ENCODE data around the gene CSK.
A peak's percentile ranks its signal among the peaks of the same experiment; 100 is the strongest.

CSK gene

DNA sequence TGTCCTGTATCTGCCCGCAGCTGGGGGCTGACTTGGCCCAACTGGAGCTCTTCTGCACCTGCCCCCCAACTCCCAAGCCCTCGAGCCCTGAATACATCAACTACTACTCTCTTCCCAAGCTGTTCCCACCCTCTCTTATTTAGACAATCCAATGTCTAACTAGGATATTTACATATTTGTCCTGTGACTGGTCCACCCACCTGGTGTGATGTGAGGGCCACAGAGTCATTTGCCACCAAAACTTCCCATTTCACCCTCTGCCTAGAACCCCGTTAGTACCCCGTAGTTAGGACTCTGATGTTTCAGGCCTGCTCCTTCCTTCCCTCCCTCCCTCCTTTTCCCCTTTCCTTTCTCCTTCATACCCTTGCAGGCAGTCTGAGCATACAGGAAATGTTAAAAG is 50.9 kb downstream of the CSK start:
- TF ChIP-seq, protein P1, sequence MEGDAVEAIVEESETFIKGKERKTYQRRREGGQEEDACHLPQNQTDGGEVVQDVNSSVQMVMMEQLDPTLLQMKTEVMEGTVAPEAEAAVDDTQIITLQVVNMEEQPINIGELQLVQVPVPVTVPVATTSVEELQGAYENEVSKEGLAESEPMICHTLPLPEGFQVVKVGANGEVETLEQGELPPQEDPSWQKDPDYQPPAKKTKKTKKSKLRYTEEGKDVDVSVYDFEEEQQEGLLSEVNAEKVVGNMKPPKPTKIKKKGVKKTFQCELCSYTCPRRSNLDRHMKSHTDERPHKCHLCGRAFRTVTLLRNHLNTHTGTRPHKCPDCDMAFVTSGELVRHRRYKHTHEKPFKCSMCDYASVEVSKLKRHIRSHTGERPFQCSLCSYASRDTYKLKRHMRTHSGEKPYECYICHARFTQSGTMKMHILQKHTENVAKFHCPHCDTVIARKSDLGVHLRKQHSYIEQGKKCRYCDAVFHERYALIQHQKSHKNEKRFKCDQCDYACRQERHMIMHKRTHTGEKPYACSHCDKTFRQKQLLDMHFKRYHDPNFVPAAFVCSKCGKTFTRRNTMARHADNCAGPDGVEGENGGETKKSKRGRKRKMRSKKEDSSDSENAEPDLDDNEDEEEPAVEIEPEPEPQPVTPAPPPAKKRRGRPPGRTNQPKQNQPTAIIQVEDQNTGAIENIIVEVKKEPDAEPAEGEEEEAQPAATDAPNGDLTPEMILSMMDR (IDR thresholded peaks at IDR 0.05; ENCODE audit: borderline replicate concordance, insufficient read depth, low read depth, low read length), result no peak

DNA sequence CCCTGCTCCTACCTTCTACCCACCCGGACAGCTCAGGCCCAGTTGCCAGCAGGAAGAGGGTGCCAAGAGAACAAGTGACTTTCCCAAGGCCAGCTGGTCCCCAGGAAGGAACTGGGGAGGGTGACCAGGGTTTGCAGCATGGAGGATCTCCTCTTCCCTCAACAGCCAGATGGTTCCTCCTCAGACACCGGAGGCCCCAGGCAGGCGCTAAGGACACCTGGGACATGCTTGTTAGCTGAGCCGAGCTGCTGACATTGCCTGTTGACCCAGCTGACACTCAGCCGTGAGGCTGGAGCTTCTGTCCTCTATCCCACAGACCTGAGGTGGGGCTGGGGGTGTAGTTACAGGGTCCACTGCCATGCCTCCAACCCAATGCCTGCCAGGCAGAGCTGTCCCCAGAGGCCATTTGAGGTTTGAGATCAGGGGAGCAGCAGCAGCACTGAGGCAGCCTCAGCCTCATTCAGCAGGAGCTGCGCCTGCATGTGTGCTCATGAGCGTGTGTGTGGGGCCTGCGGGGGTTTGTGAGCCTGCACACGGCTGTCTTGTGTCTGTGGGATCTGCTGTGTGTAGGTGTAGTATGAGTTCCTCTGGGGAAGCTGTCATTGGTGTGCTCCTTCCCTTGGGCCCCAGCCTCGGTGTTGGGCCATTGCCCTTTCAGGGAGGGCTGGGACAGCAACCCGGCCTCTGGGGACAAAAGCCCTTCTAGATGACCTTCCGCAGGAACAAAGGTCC is 51.7 kb downstream of the CSK start:
- TF ChIP-seq, protein P1 (IDR thresholded peaks at IDR 0.05; ENCODE audit: borderline replicate concordance, insufficient read depth, low read depth, low read length), result no peak
- no peak overlapping the region for H3K4me3 ChIP-seq (ENCODE audit: low read depth, low read length)

More for the DNA sequence above, 50.9 kb downstream of the CSK start:
- no peak overlapping the region for H3K4me3 ChIP-seq (ENCODE audit: low read depth, low read length)

GRCh38 chr15:74835312-74835823 is 53.5 kb downstream of the CSK start:
- TF ChIP-seq, protein P1 (IDR thresholded peaks at IDR 0.05; ENCODE audit: borderline replicate concordance, insufficient read depth, low read depth, low read length), result peak; percentile 86
- no peak overlapping the region for H3K4me3 ChIP-seq (ENCODE audit: low read depth, low read length)

- H3K4me3 ChIP-seq (ENCODE audit: low read depth, low read length), result no peak overlapping the region
- TF ChIP-seq, protein P1 (IDR thresholded peaks at IDR 0.05; ENCODE audit: borderline replicate concordance, insufficient read depth, low read depth, low read length), result no peak
These were observed 55.0 kb downstream of the CSK start for GRCh38 chr15:74836846-74837245.

- TF ChIP-seq, protein P1 (IDR thresholded peaks at IDR 0.05; ENCODE audit: borderline replicate concordance, insufficient read depth, low read depth, low read length), result no peak
- H3K4me3 ChIP-seq (ENCODE audit: low read depth, low read length), result no peak overlapping the region
These were observed 55.7 kb downstream of the CSK start for GRCh38 chr15:74837482-74838136.

GRCh38 chr15:74838137-74838516 is 56.2 kb downstream of the CSK start:
- TF ChIP-seq, protein P1 (IDR thresholded peaks at IDR 0.05; ENCODE audit: borderline replicate concordance, insufficient read depth, low read depth, low read length), result no peak
- H3K4me3 ChIP-seq (ENCODE audit: low read depth, low read length), result no peak overlapping the region
